Sigmoid colon (tissue), 7 donors: Measurements from ENCODE around the gene TENM3. TPM values are rescaled to one million over a fixed set of nuclear protein-coding genes. Genes with fewer than 3 reads are reported as not detected.

ENCODE experiments used
- DNase-seq: peaks from one replicate; pipeline ENCODE4 v3.0.0-alpha.2; 2019
- H3K27ac ChIP-seq, 4 donors: fragments of 200-600 bp; sonication (generic); one replicate each; pipeline ENCODE4 v1.5.1; 2016 to 2019; ENCODE audit warnings: mild to moderate bottlenecking in 1 of 4
- H3K27me3 ChIP-seq, 3 donors: fragments of 200-600 bp; sonication (generic); one replicate each; pipeline ENCODE4 v1.5.1; 2019; ENCODE audit warnings: mild to moderate bottlenecking in 1 of 3
- H3K36me3 ChIP-seq, 4 donors: fragments of 200-600 bp; sonication (generic); one replicate each; pipeline ENCODE4 v1.5.1; 2016 to 2019
- H3K4me1 ChIP-seq, 4 donors: fragments of 200-600 bp; sonication (generic); one replicate each; pipeline ENCODE4 v1.5.1; 2017 to 2019
- H3K4me3 ChIP-seq, 4 donors: fragments of 200-600 bp; sonication (generic); one replicate each; pipeline ENCODE4 v1.5.1; 2017 to 2019; ENCODE audit warnings: mild to moderate bottlenecking in 2 of 4, moderate library complexity in 1 of 4
- H3K9me3 ChIP-seq, 4 donors: fragments of 200-600 bp in 3 of 4; sonication (generic) in 3 of 4; one replicate each; pipeline versions ENCODE4 v1.5.1 to v1.6.1; 2013 to 2019
- CTCF ChIP-seq, 4 experiments: fragments of 450-650 bp in 3 of 4; fragments of 200-600 bp in 1 of 4; IDR thresholded peaks; one replicate each; pipeline ENCODE4 v1.5.1; 2016 to 2019; ENCODE audit warnings: antibody characterized with exemption in 4 of 4, mild to moderate bottlenecking in 3 of 4, moderate library complexity in 2 of 4
- EP300 ChIP-seq, 4 donors: sonication (generic); formaldehyde crosslinking; IDR thresholded peaks; one replicate each; pipeline ENCODE4 v1.6.1; 2017; ENCODE audit warnings: antibody characterized with exemption in 4 of 4
- POLR2A ChIP-seq, 2 donors: fragments of 450-650 bp; IDR thresholded peaks; one replicate each; pipeline ENCODE4 v1.6.1; 2016; ENCODE audit warnings: antibody characterized with exemption in 2 of 2, mild to moderate bottlenecking in 2 of 2, moderate library complexity in 2 of 2
- POLR2AphosphoS5 ChIP-seq, 4 donors: sonication (generic); formaldehyde crosslinking; IDR thresholded peaks; one replicate each; pipeline ENCODE4 v1.6.1; 2017; ENCODE audit warnings: antibody characterized with exemption in 4 of 4
- WGBS, 2 donors: extraction: QIAGEN DNeasy Blood & Tissue Kit; methylation state at CpG; one replicate each; pipeline ENCODE4 v1.1.7; 2013; 5-methylcytosine and 5-hydroxymethylcytosine counted together
- intact Hi-C: fragments of 100-400 bp; cut with DNase I; formaldehyde crosslinking; loops from one replicate; pipeline ENCODE4 v1.15.1; 2023
- polyA plus RNA-seq, 3 donors: library from polyadenylated mRNA; stranded (reverse); fragments of 200-250 nt; gene quantifications; one replicate each; pipeline ENCODE4 v1.2.3, GENCODE V29; 2013
- total RNA-seq, 4 donors: library from RNA; depleted of rRNA; stranded (reverse); fragments of >200 nt; gene quantifications; one replicate each; pipeline ENCODE4 v1.1.0, GENCODE V29; 2016
- donor health status: healthy with polysubstance abuse.
- donor health status: Bipolar disorder and iron deficiency.
- donor health status: healthy.

The TENM3 gene
- total and polyA plus RNA-seq, 7 donors: 0.60 to 82.3 (median 37.8) TPM; not detected in 1

- DNase-seq: no peak
- WGBS, 2 donors: 81 to 84% methylated on average over 9 of the region's 9 CpGs
- Histone ChIP-seq H3K36me3 (no peaks in the 10 kb centered on the region), H3K4me1 (no peaks in the 10 kb centered on the region), H3K9me3 (no peaks in the 10 kb centered on the region), H3K27me3 (no peaks in the 10 kb centered on the region), H3K4me3 (no peak overlapping the region), H3K27ac (no peak overlapping the region)
- TF ChIP-seq CTCF (IDR thresholded peaks at IDR 0.05) (no peak), EP300 (IDR thresholded peaks at IDR 0.05) (no peak), POLR2AphosphoS5 (IDR thresholded peaks at IDR 0.05) (no peak), POLR2A (IDR thresholded peaks at IDR 0.05) (no peak)
- intact Hi-C loops: no loop called here
Observed at GRCh38 chr4:182843808-182844325, 600.7 kb downstream of the TENM3 start.

GRCh38 chr4:182845618-182846017 is 602.4 kb downstream of the TENM3 start:
- no peaks in the 10 kb centered on the region for H3K27me3 ChIP-seq
- no peaks in the 10 kb centered on the region for H3K4me1 ChIP-seq
- no peaks in the 10 kb centered on the region for H3K9me3 ChIP-seq
- WGBS, 2 donors: 71 to 85% methylated on average over 6 of the region's 6 CpGs
- TF ChIP-seq EP300 (IDR thresholded peaks at IDR 0.05) (no peak), CTCF (IDR thresholded peaks at IDR 0.05) (no peak), POLR2AphosphoS5 (IDR thresholded peaks at IDR 0.05) (no peak), POLR2A (IDR thresholded peaks at IDR 0.05) (no peak)
- intact Hi-C loops: no loop called here
- H3K27ac ChIP-seq: no peak overlapping the region
- no peaks in the 10 kb centered on the region for H3K36me3 ChIP-seq
- DNase-seq: no peak
- H3K4me3 ChIP-seq: no peak overlapping the region

- WGBS, 2 donors: 91 to 93% methylated on average over 8 of the region's 8 CpGs
- no peaks in the 10 kb centered on the region for H3K27me3 ChIP-seq
- no peak for DNase-seq
- no peaks in the 10 kb centered on the region for H3K36me3 ChIP-seq
- H3K27ac ChIP-seq: no peak overlapping the region
- no peaks in the 10 kb centered on the region for H3K9me3 ChIP-seq
- no peaks in the 10 kb centered on the region for H3K4me1 ChIP-seq
- TF ChIP-seq CTCF (IDR thresholded peaks at IDR 0.05): no peak
- no peak for TF ChIP-seq POLR2AphosphoS5 (IDR thresholded peaks at IDR 0.05)
- no peak for TF ChIP-seq POLR2A (IDR thresholded peaks at IDR 0.05)
- no peak for TF ChIP-seq EP300 (IDR thresholded peaks at IDR 0.05)
- intact Hi-C loops: no loop called here
- no peak overlapping the region for H3K4me3 ChIP-seq
Observed at GRCh38 chr4:182846036-182846435, 602.8 kb downstream of the TENM3 start.

GRCh38 chr4:182847576-182848450 is 604.6 kb downstream of the TENM3 start:
- Histone ChIP-seq H3K4me3 (no peak overlapping the region), H3K36me3 (no peaks in the 10 kb centered on the region), H3K9me3 (no peaks in the 10 kb centered on the region), H3K27ac (no peak overlapping the region), H3K4me1 (no peaks in the 10 kb centered on the region), H3K27me3 (no peaks in the 10 kb centered on the region)
- 90 to 93% methylated on average over 27 of the region's 27 CpGs for WGBS, 2 donors
- DNase-seq: no peak
- intact Hi-C loops: no loop called here
- TF ChIP-seq POLR2A (IDR thresholded peaks at IDR 0.05) (no peak), EP300 (IDR thresholded peaks at IDR 0.05) (no peak), POLR2AphosphoS5 (IDR thresholded peaks at IDR 0.05) (no peak), CTCF (IDR thresholded peaks at IDR 0.05) (no peak)
